Gastrocnemius medialis (tissue), 4 donors: Measurements from ENCODE around the gene CRIP3.

ENCODE experiments used
- CTCF ChIP-seq, 5 experiments: fragments of 450-650 bp in 3 of 5; fragments of 200-600 bp in 2 of 5; sonication (generic) in 2 of 5; IDR thresholded peaks in 4 of 5; conservative IDR thresholded peaks in 1 of 5; 1 replicate in 4 of 5; 2 replicates in 1 of 5; pipeline ENCODE4 v1.5.1; 2016 to 2019; ENCODE audit warnings: antibody characterized with exemption in 5 of 5, mild to moderate bottlenecking in 3 of 5, moderate library complexity in 3 of 5
- POLR2A ChIP-seq, 2 donors: fragments of 450-650 bp; IDR thresholded peaks; one replicate each; pipeline ENCODE4 v1.6.1; 2017; ENCODE audit warnings: antibody characterized with exemption in 2 of 2, mild to moderate bottlenecking in 2 of 2, moderate library complexity in 2 of 2

DNA sequence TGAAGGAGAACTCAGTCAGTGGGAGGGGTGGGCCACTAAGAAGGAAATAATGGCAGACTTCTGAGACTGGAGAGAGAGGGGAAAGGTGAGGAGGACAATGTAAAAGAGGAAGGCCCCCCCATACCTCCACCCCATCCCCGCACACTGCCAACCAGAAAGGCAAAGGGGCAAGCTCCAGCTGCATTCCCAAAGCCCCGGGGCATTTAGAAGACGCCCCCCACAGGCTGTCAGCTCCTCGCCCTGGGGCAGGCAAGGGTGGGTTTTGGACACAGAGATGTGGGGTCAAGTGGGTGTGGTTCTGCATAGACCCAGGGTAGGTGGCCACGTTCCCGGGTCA lies 31.4 kb downstream of the CRIP3 start:
- TF ChIP-seq CTCF (IDR thresholded peaks at IDR 0.05 in 4 of 5, conservative IDR thresholded peaks at IDR 0.05 in 1 of 5) (no peak), POLR2A (IDR thresholded peaks at IDR 0.05) (no peak)
